Chondrocyte (in vitro differentiated cells): ENCODE results near the gene ITK. TPM values are rescaled to one million over a fixed set of nuclear protein-coding genes. Genes with fewer than 3 reads are reported as not detected.
A peak's percentile ranks its signal among the peaks of the same experiment; 100 is the strongest.

Experiments
- DNase-seq: peaks from one replicate; pipeline ENCODE4 v3.0.0; 2021; ENCODE audit warnings: mixed read lengths, low spot score
- H3K27ac Mint-ChIP-seq: one replicate; pipeline ENCODE4 v1.8.0; 2021; ENCODE audit warnings: mild to moderate bottlenecking, moderate library complexity, mixed read lengths; ENCODE audit not compliant: unreplicated experiment
- H3K27me3 Mint-ChIP-seq: 2 replicates; pipeline ENCODE4 v1.8.0; 2021; ENCODE audit warnings: low read depth, mixed read lengths
- H3K36me3 Mint-ChIP-seq: 2 replicates; pipeline ENCODE4 v1.8.0; 2021; ENCODE audit warnings: low read depth, mixed read lengths
- H3K4me1 Mint-ChIP-seq: 2 replicates; pipeline ENCODE4 v1.8.0; 2021; ENCODE audit warnings: low read depth, mild to moderate bottlenecking, mixed read lengths
- H3K4me3 Mint-ChIP-seq: one replicate; pipeline ENCODE4 v1.8.0; 2021; ENCODE audit warnings: mild to moderate bottlenecking, moderate library complexity, mixed read lengths; ENCODE audit not compliant: unreplicated experiment
- H3K9me3 Mint-ChIP-seq: 2 replicates; pipeline ENCODE4 v1.8.0; 2021; ENCODE audit warnings: low read depth, mixed read lengths
- total RNA-seq: library from RNA; stranded (reverse); gene quantifications from 3 replicates; pipeline ENCODE4 v1.2.1, GENCODE V29; 2021
- TF ChIP-seq, protein P1 (sequence below): fragments of 200-600 bp; sonication (generic); IDR thresholded peaks from 2 replicates; pipeline ENCODE4 v1.5.0; 2021; ENCODE audit warnings: antibody characterized with exemption, mild to moderate bottlenecking, moderate library complexity

The ITK gene
- total RNA-seq, 1 donor from 2014 or later = not detected

DNA sequence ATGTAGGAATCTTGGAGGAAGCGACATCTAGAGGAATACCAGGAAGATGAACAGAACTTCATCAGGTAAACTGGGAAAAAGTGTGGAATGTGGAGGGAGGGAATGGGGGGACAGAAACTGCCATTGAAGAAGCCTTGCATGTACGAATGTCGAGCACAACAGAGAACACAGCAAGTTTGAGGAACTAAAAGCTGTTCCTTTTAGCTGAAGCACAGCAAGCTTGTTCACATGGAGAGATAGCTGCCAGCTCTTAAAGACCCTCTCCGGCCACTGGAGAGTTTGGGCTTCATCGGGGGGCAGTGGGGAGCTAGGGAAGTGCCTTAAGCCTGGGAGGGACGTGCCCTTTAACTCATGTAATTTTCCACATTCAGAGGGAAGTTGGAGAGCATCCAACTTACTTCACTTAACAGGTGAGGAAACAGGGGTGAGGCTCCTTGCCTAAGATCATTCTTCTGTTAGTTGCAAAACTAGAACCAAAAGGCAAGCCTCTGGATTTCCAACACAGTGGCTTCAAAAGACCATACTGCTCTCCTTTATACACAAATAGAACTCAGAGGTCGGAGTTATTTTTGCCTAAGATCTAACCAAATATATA is 83.0 kb downstream of the ITK start:
- no peaks in the 10 kb centered on the region for H3K36me3 Mint-ChIP-seq
- H3K9me3 Mint-ChIP-seq = no peaks in the 10 kb centered on the region
- H3K27ac Mint-ChIP-seq = no peak overlapping the region
- DNase-seq = no peak
- H3K4me1 Mint-ChIP-seq = peaks cover 6% of the 10 kb centered on the region
- TF ChIP-seq, protein P1, sequence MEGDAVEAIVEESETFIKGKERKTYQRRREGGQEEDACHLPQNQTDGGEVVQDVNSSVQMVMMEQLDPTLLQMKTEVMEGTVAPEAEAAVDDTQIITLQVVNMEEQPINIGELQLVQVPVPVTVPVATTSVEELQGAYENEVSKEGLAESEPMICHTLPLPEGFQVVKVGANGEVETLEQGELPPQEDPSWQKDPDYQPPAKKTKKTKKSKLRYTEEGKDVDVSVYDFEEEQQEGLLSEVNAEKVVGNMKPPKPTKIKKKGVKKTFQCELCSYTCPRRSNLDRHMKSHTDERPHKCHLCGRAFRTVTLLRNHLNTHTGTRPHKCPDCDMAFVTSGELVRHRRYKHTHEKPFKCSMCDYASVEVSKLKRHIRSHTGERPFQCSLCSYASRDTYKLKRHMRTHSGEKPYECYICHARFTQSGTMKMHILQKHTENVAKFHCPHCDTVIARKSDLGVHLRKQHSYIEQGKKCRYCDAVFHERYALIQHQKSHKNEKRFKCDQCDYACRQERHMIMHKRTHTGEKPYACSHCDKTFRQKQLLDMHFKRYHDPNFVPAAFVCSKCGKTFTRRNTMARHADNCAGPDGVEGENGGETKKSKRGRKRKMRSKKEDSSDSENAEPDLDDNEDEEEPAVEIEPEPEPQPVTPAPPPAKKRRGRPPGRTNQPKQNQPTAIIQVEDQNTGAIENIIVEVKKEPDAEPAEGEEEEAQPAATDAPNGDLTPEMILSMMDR = no peak
- H3K4me3 Mint-ChIP-seq = no peak overlapping the region
- H3K27me3 Mint-ChIP-seq = peaks cover 13% of the 10 kb centered on the region

DNA sequence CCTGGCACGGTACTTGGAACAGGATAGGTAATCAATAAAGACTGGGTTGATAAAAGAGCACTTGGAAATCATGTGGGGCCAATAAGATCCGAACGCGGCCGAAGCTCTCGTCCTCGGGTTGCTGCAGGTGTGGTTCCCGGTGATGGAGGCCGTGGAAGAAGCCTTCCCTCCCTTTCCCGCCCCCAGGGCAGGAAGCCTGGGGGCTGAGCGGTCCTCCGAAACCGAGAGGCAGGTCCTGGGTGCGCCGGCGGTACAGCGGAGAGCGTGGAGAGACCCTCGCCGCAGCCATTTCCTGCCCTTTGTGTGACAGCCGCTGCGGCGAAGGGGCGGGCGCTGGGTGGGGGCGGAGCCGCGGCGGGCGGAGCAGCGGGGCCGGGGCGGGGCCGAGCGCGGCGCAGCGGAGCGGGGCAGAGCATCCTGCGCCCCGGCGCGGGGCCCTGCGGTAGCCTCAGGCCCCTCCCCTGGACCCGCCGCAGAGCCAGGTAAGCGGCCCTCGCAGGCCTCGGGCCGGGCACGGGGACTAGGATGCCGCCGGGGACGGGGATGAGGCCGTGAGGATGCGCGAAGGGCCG is 85.2 kb downstream of the ITK start, which contains the start of gene CYFIP2:
TSS of gene CYFIP2 (plus strand) at position 410 of the 572 bp plus-strand sequence. CDS start 19,239 bp downstream, outside the sequence.
- Mint-ChIP-seq H3K36me3 (no peaks in the 10 kb centered on the region), H3K4me3 (peak within 1 kb of the TSS; percentile 87), H3K9me3 (no peaks in the 10 kb centered on the region), H3K27me3 (peaks cover 6% of the 10 kb centered on the region), H3K27ac (no peak within 1 kb of the TSS), H3K4me1 (peaks cover 6% of the 10 kb centered on the region)
- TF ChIP-seq, protein P1 = no peak
- DNase-seq = no peak

DNA sequence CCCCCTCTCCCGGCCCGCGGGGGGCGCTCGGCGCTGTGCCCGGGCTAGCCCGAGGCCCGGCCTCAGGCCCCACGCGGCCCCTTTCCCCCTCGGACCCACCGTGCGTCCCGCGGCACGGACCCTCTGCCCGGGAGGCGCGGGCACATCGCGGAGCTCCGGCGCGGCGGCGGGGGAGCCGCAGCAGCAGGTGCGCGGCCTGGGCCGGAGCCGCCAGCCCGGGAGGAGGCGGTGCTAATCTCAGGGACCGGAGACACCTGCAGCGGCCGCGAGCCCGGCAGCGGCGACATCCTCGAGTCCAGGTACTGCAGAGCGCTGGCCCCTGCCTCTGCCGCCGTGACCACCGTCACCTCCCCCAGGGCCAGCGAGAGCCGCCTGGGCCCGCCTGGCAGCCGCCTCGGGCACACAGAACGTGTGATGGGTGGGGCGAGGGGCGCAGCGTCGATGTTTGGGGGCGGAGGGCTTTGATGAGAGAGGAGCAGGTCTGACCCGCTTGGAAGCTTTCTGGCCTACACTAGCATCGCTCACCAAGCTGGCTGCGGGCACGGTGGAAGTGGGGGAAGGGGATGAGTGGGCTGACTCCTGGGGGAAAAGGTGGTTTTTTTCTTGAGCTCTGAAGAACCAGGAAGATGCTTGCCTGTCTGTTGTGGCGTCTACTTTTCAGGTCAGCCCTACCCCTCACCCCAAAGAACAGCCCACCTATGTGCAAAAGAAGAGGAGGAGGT is 85.8 kb downstream of the ITK start:
- Mint-ChIP-seq H3K4me3 (peak overlapping the region; percentile 60), H3K27me3 (peaks cover 2% of the 10 kb centered on the region), H3K36me3 (no peaks in the 10 kb centered on the region), H3K27ac (no peak overlapping the region), H3K4me1 (peaks cover 6% of the 10 kb centered on the region), H3K9me3 (no peaks in the 10 kb centered on the region)
- TF ChIP-seq, protein P1 = peak; percentile 60
- no peak for DNase-seq

DNA sequence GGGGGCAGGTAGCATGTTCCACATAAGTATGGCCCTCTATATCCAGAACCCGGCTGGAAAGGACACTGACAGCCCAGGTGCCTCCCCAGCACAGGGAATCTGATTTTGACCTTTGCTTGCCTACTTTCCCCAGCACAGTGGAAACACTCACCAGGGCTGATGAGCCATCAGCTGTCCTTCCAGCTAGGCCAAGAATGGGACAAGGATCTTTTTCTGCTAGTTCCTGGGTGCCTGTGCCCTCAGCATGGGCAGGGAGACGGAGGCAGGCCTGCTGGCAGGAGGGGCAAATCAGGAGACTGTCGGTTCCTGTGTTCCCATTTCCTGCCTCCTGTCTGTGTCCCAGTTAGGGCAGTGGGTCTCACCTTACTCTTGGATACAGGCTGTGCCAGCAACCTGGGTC is 86.4 kb downstream of the ITK start:
- Mint-ChIP-seq H3K27ac (no peak overlapping the region), H3K4me1 (peaks cover 6% of the 10 kb centered on the region), H3K9me3 (no peaks in the 10 kb centered on the region), H3K27me3 (peaks cover 1% of the 10 kb centered on the region), H3K4me3 (peak overlapping the region; percentile 60), H3K36me3 (no peaks in the 10 kb centered on the region)
- TF ChIP-seq, protein P1 = no peak
- no peak for DNase-seq

DNA sequence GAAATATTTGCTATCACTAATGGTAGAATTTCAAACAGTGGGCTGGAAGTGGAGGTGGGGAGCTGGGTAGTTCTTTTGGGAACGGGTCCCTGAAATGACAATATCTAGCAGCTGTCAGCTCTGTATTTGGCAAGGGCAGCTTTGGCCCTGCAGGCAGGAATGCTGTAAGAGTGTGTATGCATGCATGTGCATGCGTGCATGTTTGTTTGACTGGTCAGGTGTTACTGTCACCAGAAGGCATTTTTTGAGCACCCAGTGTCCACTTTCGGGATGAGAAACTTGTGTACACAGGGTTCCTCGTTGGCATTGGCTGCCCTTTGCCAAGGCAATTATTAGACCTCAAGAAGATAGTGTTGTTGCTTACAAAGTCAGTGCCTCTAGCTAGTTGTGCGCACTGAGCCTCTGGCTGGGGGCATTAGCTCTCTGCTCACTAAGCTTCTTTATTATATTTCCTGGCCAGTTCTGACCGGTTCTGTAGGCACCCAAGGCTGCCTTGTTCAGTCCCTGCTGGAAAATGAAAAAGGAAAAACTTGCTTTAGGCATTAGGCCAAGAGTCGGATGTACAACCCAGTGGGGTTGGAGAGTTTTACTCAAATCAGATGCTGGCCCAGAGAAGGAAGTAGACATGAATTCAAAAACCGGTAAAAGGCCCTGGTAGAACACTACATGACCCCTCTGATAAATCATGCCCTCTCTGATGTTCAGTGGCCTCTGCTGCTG is 87.3 kb downstream of the ITK start:
- Mint-ChIP-seq H3K27ac (no peak overlapping the region), H3K36me3 (no peaks in the 10 kb centered on the region), H3K4me3 (no peak overlapping the region), H3K4me1 (peaks cover 6% of the 10 kb centered on the region), H3K9me3 (no peaks in the 10 kb centered on the region), H3K27me3 (peaks cover 1% of the 10 kb centered on the region)
- DNase-seq = no peak
- TF ChIP-seq, protein P1 = no peak
